ENCODE measurements around the gene GNAT3. TPM values are rescaled to one million over a fixed set of nuclear protein-coding genes. Genes with fewer than 3 reads are reported as not detected.
A peak's percentile ranks its signal among the peaks of the same experiment; 100 is the strongest.

Gene GNAT3
- total RNA-seq, result not detected in 2 replicates

- DNase-seq (ENCODE audit: low read depth in 2 of 2), result no peak
Measured at GRCh38 chr7:80511964-80512363, at the start of gene GNAT3. TSS of gene GNAT3 (minus strand) at chr7:80512064. CDS start at chr7:80511926, 138 bp downstream.

- no peak for DNase-seq (ENCODE audit: low read depth in 2 of 2)
Measured at GRCh38 chr7:80558116-80558515, 46.3 kb upstream of the GNAT3 start.

- no peak for DNase-seq (ENCODE audit: low read depth in 2 of 2)
Measured at GRCh38 chr7:80552031-80552694, 40.3 kb upstream of the GNAT3 start.

- no peak for DNase-seq (ENCODE audit: low read depth in 2 of 2)
Measured at GRCh38 chr7:80550005-80550404, 38.1 kb upstream of the GNAT3 start.

GRCh38 chr7:80548840-80549530 is 37.1 kb upstream of the GNAT3 start:
- DNase-seq (ENCODE audit: low read depth in 2 of 2), result peak in 1 of 2 donors; percentile 66

- peak in 1 of 2 donors; percentile 88 for DNase-seq (ENCODE audit: low read depth in 2 of 2)
Measured at GRCh38 chr7:80542398-80542797, 30.5 kb upstream of the GNAT3 start.

GRCh38 chr7:80540836-80541235 is 29.0 kb upstream of the GNAT3 start:
- DNase-seq (ENCODE audit: low read depth in 2 of 2), result peak in 1 of 2 donors; percentile 17

GRCh38 chr7:80537091-80537490 is 25.2 kb upstream of the GNAT3 start:
- no peak for DNase-seq (ENCODE audit: low read depth in 2 of 2)

- DNase-seq (ENCODE audit: low read depth in 2 of 2), result no peak
Measured at GRCh38 chr7:80536426-80536825, 24.6 kb upstream of the GNAT3 start.

- no peak for DNase-seq (ENCODE audit: low read depth in 2 of 2)
Measured at GRCh38 chr7:80533287-80533686, 21.4 kb upstream of the GNAT3 start.

- no peak for DNase-seq (ENCODE audit: low read depth in 2 of 2)
Measured at GRCh38 chr7:80532153-80532552, 20.3 kb upstream of the GNAT3 start.

- no peak for DNase-seq (ENCODE audit: low read depth in 2 of 2)
Measured at GRCh38 chr7:80530136-80530535, 18.3 kb upstream of the GNAT3 start.

GRCh38 chr7:80529362-80529761 is 17.5 kb upstream of the GNAT3 start:
- no peak for DNase-seq (ENCODE audit: low read depth in 2 of 2)

- no peak for DNase-seq (ENCODE audit: low read depth in 2 of 2)
Measured at GRCh38 chr7:80528689-80529088, 16.8 kb upstream of the GNAT3 start.

- no peak for DNase-seq (ENCODE audit: low read depth in 2 of 2)
Measured at GRCh38 chr7:80526472-80526871, 14.6 kb upstream of the GNAT3 start.

GRCh38 chr7:80524693-80525092 is 12.8 kb upstream of the GNAT3 start:
- no peak for DNase-seq (ENCODE audit: low read depth in 2 of 2)

- DNase-seq (ENCODE audit: low read depth in 2 of 2), result no peak
Measured at GRCh38 chr7:80521809-80522208, 9.9 kb upstream of the GNAT3 start.

GRCh38 chr7:80520199-80520598 is 8.3 kb upstream of the GNAT3 start:
- no peak for DNase-seq (ENCODE audit: low read depth in 2 of 2)

GRCh38 chr7:80517282-80517747 is 5.5 kb upstream of the GNAT3 start:
- DNase-seq (ENCODE audit: low read depth in 2 of 2), result no peak

- no peak for DNase-seq (ENCODE audit: low read depth in 2 of 2)
Measured at GRCh38 chr7:80515298-80515697, 3.4 kb upstream of the GNAT3 start.

GRCh38 chr7:80510021-80510420 is 1.8 kb downstream of the GNAT3 start:
- no peak for DNase-seq (ENCODE audit: low read depth in 2 of 2)

- peak; percentile 47 to 49 for DNase-seq (ENCODE audit: low read depth in 2 of 2)
Measured at GRCh38 chr7:80508440-80508839, 3.4 kb downstream of the GNAT3 start.

GRCh38 chr7:80505900-80506500 is 5.9 kb downstream of the GNAT3 start:
- no peak for DNase-seq (ENCODE audit: low read depth in 2 of 2)
